Right ventricle myocardium inferior (tissue), 1 donor: Measurements from ENCODE around the gene SLC22A7. TPM values are rescaled to one million over a fixed set of nuclear protein-coding genes. Genes with fewer than 3 reads are reported as not detected.

Source experiments
- ATAC-seq: fragments of 200-7000 bp; cut with Tn5 transposase; one replicate; pipeline ENCODE4 v1.9.1; 2020; ENCODE audit warnings: mild to moderate bottlenecking, moderate library complexity
- DNase-seq: peaks from one replicate; pipeline ENCODE4 v3.0.0; 2021; ENCODE audit errors: missing footprints
- intact Hi-C: fragments of 100-400 bp; cut with DNase I; formaldehyde crosslinking; loops from one replicate; pipeline ENCODE4 v1.11.0; 2022
- total RNA-seq: library from RNA; stranded (reverse); fragmentation: NEBNext Ultra II Directional; extraction: Animal tissue kit (Norgen Biotek cat#: 25700); gene quantifications from one replicate; pipeline ENCODE4 v1.2.1, GENCODE V29; 2021
- donor health status: DM: no; HTN: yes; CAD: no; lungs with severe emphysema.

The SLC22A7 gene
- total RNA-seq, 1 donor from 2014 or later = not detected

DNA sequence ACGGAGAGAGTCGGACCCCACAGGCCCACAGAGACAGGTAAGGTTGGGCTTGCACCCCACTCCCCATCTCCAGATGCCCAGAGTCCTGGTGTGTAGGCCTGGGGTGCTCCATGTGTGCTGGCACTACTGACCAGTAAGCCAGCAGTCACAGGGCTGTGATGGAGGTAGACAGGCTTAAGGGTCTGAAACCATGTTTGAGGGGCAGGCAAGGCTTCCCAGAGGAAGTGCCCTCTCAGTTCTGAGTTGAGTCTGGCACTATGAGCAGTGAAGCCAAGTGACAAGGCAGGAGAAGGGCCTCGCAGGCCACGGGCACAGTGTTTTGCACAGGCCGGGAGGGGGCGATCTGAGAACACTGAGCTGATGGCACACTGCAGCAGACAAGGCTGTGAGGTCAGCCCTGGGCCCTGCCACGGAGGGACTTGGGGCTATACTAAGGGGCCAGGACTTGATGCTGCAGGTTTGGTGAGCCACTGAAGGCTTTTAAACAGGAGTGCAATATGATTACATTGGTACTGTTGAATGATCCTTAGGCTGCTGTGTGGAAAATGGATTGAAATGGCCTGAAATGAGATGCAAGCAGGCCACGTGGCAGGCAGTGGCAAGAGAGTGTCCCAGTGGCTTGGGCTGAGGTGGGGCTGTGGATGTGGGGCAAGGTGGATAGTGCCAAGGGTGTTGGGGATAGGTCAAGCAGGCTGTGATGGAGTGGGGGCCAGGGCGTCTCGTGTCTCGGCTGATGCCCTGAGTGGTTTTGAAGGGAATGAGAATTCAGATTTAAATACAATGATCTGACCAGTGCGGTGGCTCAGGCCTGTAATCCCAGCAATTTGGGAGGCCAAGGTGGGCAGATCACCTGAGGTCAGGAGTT lies 34.5 kb upstream of the SLC22A7 start:
- DNase-seq (peak; percentile 86), ATAC-seq (peak; percentile 87)
- intact Hi-C loops = loop anchor here (1.0 kb wide), 1 partner anchor 93 kb away; no protein-coding TSS in a partner anchor

DNA sequence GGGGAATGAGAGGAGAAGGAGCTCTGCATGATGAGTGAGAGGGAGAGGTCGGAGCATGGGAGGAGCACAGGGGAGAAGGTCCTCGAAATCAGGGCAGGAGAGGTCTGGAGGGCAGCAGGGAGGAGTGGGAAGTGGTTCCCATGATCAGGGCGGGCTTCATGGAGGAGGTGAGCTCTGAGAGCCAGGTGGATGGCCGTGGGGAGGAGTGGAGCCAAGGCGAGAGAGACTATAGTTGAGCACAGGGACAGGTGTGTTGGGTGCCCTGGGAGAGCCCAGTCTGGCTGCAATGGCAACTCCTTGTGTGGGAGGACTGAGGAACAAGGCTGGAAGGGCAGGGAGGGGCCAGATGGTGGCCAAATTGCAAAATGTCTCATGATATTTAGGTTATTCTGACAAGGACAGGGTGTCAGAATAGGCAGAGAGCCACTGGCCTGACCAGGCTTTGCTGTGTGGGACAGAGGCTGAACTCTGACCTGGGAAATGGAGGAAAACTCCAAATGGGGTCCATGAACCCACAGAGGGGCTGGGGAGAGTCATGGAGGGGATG lies 33.4 kb upstream of the SLC22A7 start:
- no peak for DNase-seq
- intact Hi-C loops = no loop called here

DNA sequence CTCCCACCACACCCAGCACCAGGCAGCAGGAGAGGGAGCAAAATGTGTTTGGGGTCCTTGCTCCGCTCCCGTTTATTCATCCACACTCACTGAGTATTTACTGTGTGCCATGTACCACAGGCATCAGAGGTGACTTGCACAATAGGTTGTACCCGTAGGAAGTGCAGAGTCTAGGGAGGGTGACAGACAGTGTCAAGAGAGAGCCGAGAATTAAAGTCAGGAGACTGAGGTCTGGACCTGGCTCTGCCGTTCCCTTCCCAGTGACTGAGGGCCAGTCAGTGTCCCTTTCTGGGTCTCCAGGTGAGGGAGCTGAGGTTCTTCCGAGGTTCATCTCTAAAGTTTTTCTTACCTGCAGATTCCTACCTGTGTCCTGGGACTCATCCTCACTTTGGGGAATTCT lies 32.5 kb upstream of the SLC22A7 start:
- ATAC-seq = no peak
- intact Hi-C loops = no loop called here
- no peak for DNase-seq

More for the DNA sequence above, 33.4 kb upstream of the SLC22A7 start:
- no peak for ATAC-seq

DNA sequence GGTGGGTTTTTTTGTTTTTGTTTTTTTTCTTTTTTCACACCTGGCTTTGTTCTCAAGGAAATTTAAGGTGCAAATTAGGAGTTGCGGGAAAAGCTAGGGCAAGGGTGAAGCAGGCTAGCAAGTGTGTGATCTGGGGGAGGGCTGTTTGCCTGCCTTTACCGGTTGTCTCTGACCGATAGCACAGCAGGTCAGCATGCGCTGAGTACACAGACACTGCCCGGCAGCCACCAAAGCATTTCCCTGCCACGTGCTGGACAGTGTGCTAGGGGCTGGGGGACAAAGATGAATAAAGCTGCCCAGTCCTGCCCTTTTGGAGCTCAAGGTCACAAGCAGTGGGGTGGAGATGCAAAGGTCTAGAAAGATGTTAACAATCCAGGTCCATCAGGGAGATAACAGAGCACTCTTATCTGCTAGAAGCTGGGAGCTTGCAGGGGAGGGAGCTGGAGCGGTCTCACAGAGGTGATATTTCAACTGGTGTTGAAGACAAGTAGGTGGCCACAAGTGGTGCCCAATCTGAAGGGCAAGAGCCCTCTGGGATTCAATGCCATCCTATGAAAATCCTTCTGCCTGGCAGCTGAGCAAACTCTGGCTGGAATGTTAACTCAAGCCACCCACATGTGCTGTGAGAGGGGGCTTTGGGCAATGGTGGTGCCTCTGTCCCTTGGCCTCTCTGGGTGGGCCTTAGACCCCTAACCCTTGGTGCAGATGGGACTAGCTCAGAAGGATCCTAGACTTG lies 30.3 kb upstream of the SLC22A7 start:
- intact Hi-C loops = loop anchor here (1.0 kb wide), 1 partner anchor 63 kb away; no protein-coding TSS in a partner anchor

DNA sequence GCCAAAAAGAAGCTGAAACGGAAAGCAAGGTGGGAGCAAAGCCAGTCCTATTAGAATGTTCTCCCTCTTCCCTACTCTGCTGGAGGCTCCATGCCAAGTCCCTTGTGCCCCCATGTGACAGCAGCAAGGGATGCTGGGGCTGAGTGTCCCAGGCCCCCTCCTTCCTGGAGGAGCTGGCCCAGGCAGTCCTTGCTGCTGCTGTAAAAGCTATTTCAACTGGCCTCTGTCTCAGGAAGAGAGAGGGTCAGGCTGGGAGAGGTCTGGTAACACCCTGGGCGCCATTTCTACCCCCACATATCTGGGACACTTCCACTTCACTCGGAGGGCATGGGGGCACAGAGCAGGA lies 29.7 kb upstream of the SLC22A7 start:
- DNase-seq (no peak), ATAC-seq (no peak)
- intact Hi-C loops = loop anchor here (1.0 kb wide), 1 partner anchor 62 kb away; no protein-coding TSS in a partner anchor

More for the DNA sequence above, 30.3 kb upstream of the SLC22A7 start:
- ATAC-seq (no peak), DNase-seq (no peak)

DNA sequence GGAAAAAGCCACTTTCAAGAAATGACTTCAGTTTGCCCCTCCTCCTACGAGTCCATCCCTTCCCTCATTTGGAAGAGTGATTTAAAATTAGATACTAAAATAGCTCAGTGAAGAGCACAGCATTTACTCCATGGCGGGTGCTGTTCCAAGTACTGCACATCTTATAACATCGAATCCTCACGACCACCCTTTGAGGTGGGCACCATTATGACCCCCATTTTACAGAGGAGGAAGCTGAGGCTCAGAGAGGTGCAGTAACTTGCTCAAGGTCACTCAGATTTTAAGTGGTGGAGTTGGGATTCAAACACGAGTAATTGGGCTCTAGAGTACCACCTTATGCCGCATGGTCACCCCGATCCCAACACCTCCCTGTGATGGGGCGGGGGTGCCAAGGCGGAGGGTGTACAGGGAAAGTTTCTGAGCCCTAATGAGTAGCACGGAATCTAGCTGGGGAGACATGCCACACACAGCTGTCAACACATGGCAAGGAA lies 29.2 kb upstream of the SLC22A7 start:
- DNase-seq (no peak), ATAC-seq (no peak)
- intact Hi-C loops = loop anchor here (1.0 kb wide), 1 partner anchor 61 kb away; no protein-coding TSS in a partner anchor

DNA sequence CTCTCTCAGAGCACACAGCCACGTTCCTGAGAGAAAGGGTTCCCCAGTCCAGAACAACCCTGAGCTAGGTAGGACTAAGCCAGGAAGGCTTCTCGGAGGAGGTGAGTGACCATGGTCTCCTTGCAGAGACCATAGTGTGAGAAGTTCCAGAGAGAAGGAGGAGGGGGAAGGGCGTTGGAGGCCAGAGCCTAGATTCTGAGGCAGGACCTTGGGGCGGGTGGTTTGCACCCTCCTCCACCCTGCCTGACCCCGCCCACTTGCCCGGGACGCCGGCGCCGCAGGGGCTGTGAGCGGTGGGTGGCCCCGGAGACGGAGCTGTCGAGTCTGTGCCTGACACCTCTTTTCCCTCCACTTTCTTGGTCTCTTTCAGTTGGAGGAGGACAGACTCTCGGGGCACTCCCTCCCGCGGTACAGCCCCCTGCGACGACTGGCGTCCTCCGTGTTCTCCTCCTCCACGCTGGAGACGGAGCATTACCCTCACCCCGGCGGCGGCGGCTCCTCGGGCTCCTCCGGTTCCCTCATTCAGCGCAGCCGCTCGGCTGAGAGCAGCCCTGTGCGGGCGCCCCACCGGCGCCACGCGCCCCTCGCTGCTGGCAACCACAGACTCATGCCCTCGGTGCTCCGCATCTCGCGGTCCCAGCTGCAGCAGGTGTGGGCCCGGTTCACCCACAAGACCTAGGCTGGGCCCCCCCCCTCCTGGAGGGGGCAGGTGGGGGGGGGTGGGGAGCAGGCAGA lies 28.6 kb upstream of the SLC22A7 start:
- intact Hi-C loops = no loop called here
- DNase-seq (no peak), ATAC-seq (peak; percentile 22)

DNA sequence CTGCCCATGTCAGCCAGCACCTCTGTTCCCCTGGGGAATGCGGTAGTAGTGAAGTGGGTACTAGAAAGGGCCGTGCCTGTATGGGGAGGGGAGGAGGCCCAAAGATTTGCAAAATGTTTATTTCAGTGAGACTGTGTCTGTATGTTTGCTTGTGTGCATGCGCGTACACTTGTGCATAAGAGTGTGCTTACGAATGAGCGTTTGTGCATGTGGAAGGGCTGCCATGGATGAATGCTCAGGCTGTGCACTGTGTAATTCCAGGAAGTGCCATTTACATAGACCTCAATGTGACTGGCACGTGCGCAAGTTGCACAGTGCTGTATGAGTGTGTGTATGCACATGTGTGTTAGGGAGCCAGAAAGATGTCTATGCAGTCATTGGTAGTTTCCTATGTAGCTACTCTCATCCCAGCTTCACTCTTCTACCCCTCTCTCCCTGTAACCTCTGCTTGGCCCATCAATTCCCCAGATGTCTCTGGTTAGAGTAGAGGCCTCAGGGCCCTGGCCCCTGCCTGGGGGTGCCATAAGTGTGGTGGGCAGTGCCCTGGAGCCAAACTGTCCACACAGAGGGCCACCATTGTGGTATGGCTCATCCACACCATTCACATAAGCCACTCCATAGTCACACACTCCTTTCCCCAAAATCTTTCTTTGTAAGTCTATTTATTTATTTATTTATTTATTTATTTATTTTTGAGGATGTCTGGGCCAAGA lies 26.8 kb upstream of the SLC22A7 start:
- ATAC-seq (no peak), DNase-seq (no peak)
- intact Hi-C loops = no loop called here

DNA sequence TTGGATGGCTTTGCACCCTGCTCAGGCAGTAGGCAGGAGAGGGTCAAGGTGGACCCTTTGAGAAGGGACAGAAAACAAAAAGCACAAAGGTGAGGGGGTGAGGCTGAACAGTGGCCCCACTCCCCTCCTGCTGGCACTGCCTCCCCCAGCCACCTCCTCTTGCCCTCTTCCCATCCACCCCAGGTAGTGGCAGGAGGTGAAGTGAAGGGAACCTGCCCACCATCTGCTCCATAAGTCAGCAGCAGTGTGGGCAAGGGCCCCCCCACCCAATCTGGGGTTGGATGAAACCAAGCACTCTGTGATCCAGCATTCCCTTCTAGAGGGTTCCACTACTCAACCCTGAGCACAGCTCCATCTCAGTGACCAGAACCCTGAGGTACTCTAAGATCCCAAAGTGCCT lies 26.1 kb upstream of the SLC22A7 start:
- intact Hi-C loops = no loop called here
- ATAC-seq (no peak), DNase-seq (no peak)

DNA sequence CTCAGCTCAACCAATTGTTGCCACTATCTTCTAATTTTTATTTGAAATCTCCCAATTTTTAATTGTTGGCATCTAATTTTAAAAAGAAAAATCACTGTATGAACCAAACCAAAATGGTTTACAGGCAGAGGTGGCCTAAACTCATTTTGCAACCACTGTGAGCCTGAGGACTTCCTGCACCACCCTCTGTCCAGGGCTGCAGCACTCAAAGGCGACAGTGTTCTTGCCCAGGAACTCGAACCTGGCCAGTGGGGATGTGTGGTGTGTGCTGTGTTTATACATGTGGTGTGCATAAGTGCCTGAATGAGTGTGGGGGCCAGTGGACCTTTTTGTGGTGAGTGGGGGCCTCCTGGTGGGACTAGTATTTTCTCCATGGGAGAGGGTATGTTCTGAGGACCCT lies 24.4 kb upstream of the SLC22A7 start:
- intact Hi-C loops = no loop called here
- ATAC-seq (no peak), DNase-seq (no peak)

DNA sequence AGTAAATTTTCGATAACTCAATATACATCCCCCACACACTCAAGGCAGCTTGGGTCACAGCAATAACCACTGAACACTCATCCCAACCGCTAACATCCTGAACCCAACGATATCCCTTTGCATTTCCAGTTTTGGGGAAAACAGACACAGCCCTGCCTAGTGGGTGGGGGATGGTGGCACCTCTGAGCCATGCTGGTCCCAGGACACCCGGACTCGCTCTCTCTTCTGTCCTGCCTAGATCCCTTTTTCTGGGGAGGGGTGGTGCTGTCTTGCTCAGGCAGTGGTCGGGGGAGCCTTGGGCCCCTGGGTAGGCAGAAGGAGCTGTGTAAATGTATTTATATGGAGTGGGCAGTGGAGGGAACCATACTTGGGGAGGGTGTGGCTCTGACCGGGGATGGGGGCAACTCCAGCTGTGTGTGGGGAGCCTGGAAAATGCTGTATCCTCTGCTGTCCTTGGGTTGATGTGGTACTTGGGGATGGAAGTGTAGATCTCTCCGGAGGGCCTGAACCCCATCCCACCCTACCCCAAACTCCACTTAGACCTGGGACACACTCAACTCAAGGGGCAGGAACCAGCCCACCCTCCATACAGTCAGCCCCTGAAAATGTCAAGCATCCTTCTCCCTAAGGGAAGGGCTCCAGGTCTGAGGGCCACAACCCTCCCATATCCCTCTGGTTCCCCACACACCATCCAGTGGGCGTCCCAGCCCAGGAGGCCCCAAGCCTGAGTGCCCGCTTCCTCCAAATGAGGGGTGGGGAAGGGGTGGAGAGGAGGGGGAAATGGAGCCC lies 23.7 kb upstream of the SLC22A7 start:
- no peak for ATAC-seq
- no peak for DNase-seq

DNA sequence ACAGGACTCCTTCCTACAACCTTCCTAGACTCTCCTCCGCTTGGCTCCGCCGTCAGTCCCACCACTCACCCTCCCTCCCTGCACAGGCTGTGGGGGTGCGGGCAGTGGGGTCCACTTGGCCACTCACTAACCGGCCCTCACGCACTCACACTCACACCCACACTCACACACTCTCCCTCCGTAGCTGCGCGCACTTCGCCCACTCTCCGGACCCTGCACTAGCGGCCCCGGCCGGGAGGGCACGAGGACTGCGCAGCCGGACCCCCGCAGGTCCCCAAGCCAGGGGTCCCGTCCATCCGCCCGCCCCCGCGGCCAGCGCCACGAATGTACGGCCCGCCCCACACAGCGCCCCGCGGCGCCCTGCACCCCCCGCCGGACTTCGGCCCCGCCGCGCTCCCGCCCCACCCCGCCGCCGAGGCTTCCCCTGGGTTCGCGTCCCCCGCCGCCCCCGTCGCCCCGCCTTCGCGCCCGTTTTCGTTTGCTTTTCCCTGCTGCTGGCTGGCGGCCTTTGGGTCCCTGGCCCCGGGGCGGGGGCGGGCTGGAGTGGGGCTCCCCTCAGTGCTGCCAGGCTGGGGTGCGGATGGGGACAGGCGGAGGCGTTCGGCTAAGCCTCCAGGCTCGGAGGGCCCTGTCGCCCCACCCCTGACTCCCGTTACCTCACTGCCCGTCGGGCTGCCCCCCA lies 23.0 kb upstream of the SLC22A7 start:
- intact Hi-C loops = no loop called here
- ATAC-seq (no peak), DNase-seq (no peak)

More for the DNA sequence above, 23.7 kb upstream of the SLC22A7 start:
- intact Hi-C loops = no loop called here

DNA sequence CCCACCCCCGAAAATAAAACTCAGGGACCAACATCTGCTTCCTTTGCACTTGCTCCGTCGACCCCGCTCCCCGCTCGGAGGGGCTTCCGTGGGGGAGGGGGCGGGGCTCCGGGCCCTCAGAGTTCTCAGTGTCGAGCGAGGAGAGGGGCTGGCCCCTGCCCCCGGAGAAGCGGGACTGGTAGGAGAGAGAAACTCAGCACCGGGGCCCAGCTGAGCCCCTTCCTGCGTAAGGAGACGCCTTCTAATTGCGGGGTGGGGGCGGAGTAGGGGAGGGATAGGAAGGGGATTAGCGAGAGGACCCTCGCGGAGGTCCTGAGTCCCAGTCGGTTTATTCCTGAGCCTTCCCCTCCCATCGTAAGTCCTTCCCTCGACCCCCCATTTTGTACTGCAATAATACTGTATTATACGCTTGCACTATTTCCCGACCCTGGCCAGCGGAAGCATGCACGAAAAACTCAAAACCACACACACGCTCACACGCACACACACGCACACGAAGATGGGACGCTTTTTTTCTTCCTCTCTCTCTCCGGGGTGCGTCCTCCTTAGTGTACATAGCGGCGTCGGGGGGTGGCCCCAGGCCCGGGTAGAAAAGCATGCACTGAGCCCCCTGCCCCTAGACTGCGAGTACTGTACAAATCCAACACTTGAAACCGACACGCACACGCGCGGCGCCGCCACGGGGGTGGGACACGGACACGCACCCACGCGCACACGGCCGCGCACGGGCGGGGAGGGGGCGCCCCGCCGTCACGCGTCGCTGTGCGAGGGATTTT lies 22.1 kb upstream of the SLC22A7 start:
- no peak for ATAC-seq
- no peak for DNase-seq
- intact Hi-C loops = no loop called here

DNA sequence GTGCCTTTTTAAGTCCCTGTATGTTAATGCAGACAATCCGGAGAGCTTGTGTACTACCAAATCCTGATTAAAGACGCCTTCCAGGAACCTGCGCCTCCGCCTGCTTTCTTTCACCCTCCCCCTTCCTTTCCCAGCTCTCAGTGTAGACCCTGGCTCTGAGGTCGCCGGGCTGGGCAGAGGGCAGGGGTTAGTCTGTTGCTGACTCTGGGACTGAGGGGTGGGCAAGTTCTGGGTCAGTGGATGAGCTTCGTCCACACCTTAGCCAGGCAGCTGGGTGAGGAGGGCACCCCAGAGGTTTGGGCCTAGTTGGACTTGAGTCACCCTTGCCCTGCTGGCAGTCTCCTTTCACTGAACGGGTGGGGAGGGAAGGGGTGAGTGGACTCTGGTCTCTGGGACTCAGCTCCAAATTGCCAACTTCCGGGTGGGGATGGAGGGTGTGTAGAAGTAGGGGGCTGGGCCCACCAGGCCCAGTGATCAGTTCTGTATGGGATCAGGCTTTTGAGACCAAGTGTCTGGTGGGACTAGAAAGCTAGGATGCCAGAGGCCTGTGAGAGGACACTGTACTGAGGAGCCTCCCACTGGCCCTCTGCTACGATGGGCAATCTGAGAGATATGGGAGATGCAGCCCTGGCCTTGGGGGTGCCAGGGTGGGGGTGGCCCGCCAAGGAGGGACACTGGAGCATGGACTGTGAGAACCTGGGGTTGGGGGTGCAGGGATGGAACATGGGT lies 21.3 kb upstream of the SLC22A7 start:
- no peak for ATAC-seq
- DNase-seq = no peak
- intact Hi-C loops = no loop called here

DNA sequence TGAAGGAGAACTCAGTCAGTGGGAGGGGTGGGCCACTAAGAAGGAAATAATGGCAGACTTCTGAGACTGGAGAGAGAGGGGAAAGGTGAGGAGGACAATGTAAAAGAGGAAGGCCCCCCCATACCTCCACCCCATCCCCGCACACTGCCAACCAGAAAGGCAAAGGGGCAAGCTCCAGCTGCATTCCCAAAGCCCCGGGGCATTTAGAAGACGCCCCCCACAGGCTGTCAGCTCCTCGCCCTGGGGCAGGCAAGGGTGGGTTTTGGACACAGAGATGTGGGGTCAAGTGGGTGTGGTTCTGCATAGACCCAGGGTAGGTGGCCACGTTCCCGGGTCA lies 20.8 kb upstream of the SLC22A7 start:
- DNase-seq (no peak), ATAC-seq (no peak)
- intact Hi-C loops = no loop called here
